LHCN-M2 (cell line): ENCODE results near the gene FTCD. TPM values are rescaled to one million over a fixed set of nuclear protein-coding genes. Genes with fewer than 3 reads are reported as not detected.
"Not testable (repeated sequence)": the region's sequence is repeated elsewhere in the genome, so short reads cannot be mapped to it uniquely, and the experiment has no call there.

Experiments
- DNase-seq: peaks from one replicate; pipeline ENCODE4 v3.0.0-alpha.2; 2012; ENCODE audit warnings: low read depth
- total RNA-seq: library from RNA; depleted of rRNA; stranded (reverse); fragments of >200 nt; gene quantifications from 2 replicates; pipeline ENCODE4 v1.2.3, GENCODE V29; 2014

Gene FTCD
- total RNA-seq, 1 experiment from 2014 or later = not detected

GRCh38 chr21:46171996-46172862, 16.9 kb upstream of the FTCD start:
- no peak for DNase-seq

DNA sequence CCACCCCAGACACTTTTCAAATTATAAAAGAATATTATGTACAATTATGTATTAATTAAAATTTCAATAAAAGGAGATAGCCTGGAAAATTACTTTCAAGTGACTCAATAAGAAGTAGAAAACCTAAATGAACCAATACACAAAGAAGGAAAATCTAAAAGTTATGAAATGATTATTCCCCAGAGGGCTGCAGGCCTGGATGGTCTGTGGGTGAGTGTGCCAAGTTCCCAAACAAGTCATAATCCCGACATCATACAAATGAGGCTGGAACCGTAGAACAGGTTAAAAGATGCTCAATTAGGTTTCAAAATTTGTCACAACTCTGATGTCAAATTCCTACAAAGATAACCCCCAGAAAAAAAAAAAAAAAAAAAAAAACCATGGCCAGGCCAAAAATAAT, 16.2 kb upstream of the FTCD start:
- no peak for DNase-seq

GRCh38 chr21:46170436-46171193, 15.2 kb upstream of the FTCD start:
- DNase-seq = not testable (repeated sequence)

DNA sequence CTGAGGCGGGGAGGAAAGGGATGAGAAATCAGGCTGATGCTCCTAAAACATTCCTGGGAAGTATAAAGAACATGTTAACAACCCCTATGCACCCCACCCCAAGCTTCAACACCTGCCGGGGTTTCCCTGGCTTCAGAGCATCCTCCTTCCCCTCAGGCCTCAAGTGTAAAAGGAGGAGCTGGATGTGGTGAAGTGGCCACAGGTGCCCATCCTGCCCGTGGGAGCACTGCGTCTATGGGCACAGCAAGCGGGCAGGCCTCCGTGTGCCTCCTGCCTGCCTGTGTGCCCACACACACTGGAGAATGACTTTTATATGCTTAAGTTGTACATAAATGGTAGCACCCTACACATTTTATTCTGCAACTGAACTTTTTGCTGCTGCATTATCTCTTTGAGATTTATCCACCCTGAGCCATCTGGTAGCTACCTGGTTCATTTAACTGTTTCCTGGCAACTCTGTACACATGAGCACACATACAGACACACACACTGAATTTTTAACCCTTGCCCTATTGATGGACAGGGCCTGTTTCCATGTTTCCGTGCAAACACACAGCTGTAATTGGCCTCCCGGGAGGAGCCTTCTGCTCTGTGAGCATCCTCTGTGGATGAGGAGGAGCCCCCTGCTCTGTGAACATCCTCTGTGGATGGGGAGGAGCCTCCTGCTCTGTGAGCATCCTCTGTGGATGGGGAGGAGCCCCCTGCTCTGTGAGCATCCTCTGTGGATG, 13.4 kb upstream of the FTCD start:
- DNase-seq = no peak

DNA sequence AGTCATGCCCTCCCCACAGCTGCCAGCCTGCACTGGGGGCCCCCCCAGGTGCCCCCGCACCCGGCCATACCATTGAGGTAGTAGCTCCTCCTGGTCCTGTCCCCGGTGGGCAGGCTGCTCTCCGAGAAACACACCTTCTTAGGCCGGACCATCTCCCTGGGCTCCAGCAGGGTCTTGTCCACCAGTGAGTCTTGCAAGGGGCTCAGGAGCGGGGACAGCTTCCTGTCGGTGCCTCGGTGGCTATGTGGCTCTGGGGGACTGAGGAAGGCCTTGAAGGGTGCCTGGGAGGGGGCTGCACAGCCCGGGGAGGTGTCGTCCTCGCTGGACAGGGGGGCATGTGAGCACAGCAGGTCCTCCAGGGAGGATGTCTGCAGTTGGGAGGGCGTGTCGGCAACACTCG, 12.9 kb upstream of the FTCD start:
- no peak for DNase-seq

GRCh38 chr21:46165098-46165497, 9.7 kb upstream of the FTCD start:
- no peak for DNase-seq

DNA sequence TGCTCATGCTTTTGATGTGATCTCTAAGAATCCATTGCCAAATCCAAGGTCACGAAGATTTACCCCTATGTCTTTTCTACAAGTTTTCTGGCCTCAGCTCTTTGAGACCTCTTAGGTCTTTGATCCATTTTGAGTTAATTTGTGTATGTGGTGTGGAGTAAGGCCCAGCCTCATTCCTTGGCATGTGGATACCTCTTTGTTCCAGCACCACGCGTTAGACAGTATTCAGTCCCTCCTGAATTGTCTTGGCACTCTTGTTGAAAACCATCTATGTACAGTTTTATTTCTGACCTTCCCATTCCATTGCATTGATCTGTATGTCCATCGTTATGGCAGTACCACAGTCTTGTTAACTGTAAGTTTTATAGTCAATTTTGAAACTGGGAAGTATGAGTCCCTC, 8.0 kb upstream of the FTCD start:
- no peak for DNase-seq

- DNase-seq = no peak
Measured at GRCh38 chr21:46161633-46162592, 6.5 kb upstream of the FTCD start.

GRCh38 chr21:46160907-46161632, 5.7 kb upstream of the FTCD start:
- no peak for DNase-seq

GRCh38 chr21:46160657-46160906, 5.2 kb upstream of the FTCD start:
- no peak for DNase-seq

DNA sequence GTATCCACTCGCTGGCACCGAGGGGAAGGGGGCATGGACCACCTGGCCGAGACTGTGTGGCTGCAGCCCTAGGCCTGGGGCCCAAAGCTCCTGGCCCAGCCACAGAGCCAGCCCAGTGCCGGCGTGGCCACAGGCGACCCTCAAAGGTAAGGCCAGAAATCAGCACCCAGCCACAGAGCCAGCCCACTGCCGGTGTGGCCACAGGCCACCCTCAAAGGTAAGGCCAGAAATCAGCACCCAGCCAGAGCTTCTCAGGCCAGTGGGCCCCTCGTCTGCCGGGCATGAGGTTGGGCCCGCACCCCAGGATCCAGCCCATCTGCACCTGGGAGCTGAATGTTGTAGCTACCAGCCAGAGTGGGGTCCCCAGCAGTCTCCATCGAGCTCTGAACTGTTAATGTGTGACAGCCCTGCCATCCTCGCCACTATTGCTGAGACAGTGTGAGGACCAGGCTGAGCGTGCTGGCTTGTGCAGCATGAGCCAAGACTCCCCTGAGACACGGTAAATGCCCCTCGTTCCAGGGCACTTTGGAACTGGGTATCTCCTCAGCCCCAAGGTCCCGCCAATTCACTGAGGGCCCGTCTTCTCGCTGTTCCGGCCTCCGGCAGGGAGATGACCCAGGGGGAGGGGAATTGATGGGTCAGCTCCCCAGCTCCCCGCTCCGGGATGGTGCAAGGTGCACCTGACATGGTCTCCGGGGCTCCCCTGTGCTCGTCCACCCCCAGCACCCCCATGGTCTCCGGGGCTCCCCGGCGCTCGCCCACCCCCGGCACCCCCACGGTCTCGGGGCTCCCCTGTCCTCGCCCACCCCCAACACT, 4.7 kb upstream of the FTCD start:
- DNase-seq = no peak

DNA sequence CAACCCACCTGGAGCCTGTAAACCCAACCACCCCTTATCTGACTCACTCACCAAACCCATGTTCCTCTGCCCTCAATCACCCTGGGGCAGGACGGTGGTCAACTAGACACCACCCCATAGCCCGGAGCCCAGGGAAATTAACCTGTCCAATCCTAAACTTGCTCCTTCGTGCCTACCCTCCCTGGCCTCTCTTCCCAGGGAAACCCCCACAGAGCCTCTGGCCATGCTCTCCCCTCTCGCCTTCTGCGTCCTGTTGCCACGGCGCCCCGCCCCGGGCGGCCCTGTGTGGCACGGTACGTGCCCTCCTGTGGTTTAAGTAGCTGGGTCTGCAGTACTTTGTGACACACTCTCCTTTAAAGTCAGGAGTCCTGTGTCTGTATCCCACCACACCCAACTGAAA, 4.0 kb upstream of the FTCD start:
- no peak for DNase-seq

- DNase-seq = no peak
Measured at GRCh38 chr21:46158666-46159300, 3.4 kb upstream of the FTCD start.

DNA sequence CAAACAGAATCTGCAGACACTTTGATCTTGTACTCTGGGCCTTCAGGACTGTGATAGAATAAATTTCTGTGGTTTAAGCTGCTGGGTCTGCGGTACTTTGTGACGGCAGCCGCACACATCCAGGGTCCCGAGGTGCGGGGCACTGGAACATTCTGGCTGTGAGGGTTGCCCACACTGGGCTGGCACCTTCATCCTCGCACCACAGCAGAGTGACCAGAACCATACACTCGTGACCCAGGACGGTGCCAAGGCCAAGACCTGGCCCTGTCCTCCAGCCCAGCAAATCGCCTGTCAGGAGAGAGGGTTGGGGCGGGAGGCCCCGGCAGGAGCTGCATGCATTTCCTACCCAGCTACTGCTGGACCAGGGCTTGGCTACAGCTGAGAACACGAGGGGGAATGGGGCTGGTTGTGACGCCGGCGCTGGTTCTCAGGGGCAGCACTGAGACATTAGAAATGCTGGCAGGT, 2.6 kb upstream of the FTCD start:
- DNase-seq = no peak

DNA sequence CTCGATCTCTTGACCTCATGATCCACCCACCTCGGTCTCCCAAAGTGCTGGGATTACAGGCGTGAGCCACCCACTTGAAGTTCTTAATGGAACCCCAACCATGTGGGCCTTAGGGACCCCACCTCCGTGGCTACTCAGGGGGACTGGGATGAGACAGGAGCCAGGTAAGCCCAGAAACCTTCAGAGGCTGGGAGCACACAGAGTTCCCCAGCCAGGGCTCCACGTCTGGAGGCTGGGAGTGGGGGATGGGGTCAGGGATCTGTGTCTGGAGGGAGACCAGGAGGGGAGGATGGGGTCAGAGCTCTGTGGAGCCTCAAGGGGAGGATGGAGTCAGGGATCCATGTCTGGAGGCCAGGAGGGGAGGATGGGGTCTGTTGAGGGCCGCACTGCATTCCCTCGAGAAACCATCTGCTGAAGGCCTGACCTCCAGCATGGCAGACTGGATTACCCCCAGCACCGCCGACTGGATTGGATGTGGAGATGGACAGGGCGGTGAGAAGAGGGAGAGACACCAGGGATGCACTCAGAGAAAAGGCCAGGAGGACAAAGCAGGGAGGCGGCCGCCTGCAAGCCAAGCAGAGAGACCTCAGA, 2.1 kb upstream of the FTCD start:
- no peak for DNase-seq

DNA sequence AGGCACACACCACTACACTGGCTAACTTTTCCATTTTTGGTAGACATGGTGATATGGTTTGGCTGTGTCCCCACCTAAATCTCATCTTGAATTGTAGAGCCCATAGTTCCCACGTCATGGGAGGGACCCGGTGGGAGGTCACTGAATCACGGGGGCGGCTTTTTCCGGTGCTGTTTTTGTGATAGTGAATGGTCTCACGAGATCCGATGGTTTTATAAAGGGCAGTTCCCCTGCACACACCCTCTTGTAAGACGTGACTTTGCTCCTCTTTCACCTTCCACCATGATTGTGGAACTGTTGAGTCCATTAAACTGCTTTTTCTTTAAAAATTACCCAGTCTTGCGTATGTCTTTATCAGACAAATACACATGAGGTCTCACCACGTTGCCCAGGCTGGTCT, 1.3 kb upstream of the FTCD start:
- DNase-seq = no peak

DNA sequence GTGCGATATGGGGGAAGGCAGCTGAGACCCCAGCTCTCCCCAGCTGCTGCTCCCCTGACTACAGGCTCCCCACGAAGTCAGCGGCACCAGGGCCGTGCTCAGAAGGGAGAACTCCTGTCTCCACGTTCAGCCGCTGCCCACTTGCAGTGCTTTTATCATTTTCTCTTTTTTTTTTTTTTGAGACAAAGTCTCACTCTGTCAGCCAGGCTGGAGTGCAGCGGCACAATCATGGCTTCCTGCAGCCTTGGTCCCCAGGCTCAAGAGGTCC, 933 bp upstream of the FTCD start:
- no peak for DNase-seq

- DNase-seq = no peak
Measured at GRCh38 chr21:46154955-46155513, 345 bp downstream of the FTCD start.
